Neuron (in vitro differentiated cells): ENCODE measurements around the gene NHS.

Source experiments
- H2AFZ ChIP-seq: one replicate; pipeline ENCODE4 v1.6.1; 2013; ENCODE audit warnings: low read depth, mild to moderate bottlenecking, inconsistent platforms, low read length, moderate library complexity
- H3K27me3 ChIP-seq: one replicate; pipeline ENCODE4 v1.6.1; 2013; ENCODE audit warnings: low read length; ENCODE audit not compliant: insufficient read depth
- H3K36me3 ChIP-seq: one replicate; pipeline ENCODE4 v1.6.1; 2013; ENCODE audit warnings: low read length; ENCODE audit not compliant: insufficient read depth
- H3K4me1 ChIP-seq: one replicate; pipeline ENCODE4 v1.6.1; 2013; ENCODE audit warnings: low read length; ENCODE audit not compliant: insufficient read depth
- H3K4me3 ChIP-seq: 2 replicates; pipeline ENCODE4 v1.5.1; 2013; ENCODE audit warnings: mild to moderate bottlenecking, low read length, moderate library complexity
- H3K9me3 ChIP-seq: one replicate; pipeline ENCODE4 v1.6.1; 2013; ENCODE audit warnings: low read length

The NHS gene

GRCh38 chrX:17740137-17741122 lies 365.4 kb downstream of the NHS start:
- Histone ChIP-seq H3K36me3 (no peaks in the 10 kb centered on the region), H3K27me3 (no peaks in the 10 kb centered on the region), H3K4me3 (no peak overlapping the region), H3K4me1 (no peaks in the 10 kb centered on the region), H3K9me3 (no peaks in the 10 kb centered on the region), H2AFZ (no peak overlapping the region)

- no peaks in the 10 kb centered on the region for H3K36me3 ChIP-seq
- no peaks in the 10 kb centered on the region for H3K27me3 ChIP-seq
- H3K4me3 ChIP-seq, result no peak overlapping the region
- no peak overlapping the region for H2AFZ ChIP-seq
- H3K4me1 ChIP-seq, result no peaks in the 10 kb centered on the region
- no peaks in the 10 kb centered on the region for H3K9me3 ChIP-seq
Measured at GRCh38 chrX:17741123-17741511, 366.1 kb downstream of the NHS start.

- Histone ChIP-seq H3K4me1 (no peaks in the 10 kb centered on the region), H3K9me3 (no peaks in the 10 kb centered on the region), H2AFZ (no peak overlapping the region), H3K4me3 (no peak overlapping the region), H3K36me3 (no peaks in the 10 kb centered on the region), H3K27me3 (no peaks in the 10 kb centered on the region)
Measured at GRCh38 chrX:17743913-17744312, 368.9 kb downstream of the NHS start.

- H2AFZ ChIP-seq, result no peak overlapping the region
- H3K4me3 ChIP-seq, result no peak overlapping the region
- H3K36me3 ChIP-seq, result peaks cover 2% of the 10 kb centered on the region
- H3K4me1 ChIP-seq, result no peaks in the 10 kb centered on the region
- peaks cover 3% of the 10 kb centered on the region for H3K27me3 ChIP-seq
- H3K9me3 ChIP-seq, result no peaks in the 10 kb centered on the region
Measured at GRCh38 chrX:17744896-17745523, 370.0 kb downstream of the NHS start.

- H3K4me3 ChIP-seq, result no peak overlapping the region
- H2AFZ ChIP-seq, result no peak overlapping the region
- peaks cover 7% of the 10 kb centered on the region for H3K36me3 ChIP-seq
- H3K4me1 ChIP-seq, result no peaks in the 10 kb centered on the region
- no peaks in the 10 kb centered on the region for H3K9me3 ChIP-seq
- H3K27me3 ChIP-seq, result peaks cover 3% of the 10 kb centered on the region
Measured at GRCh38 chrX:17747692-17748091, 372.7 kb downstream of the NHS start.

- H3K4me3 ChIP-seq, result no peak overlapping the region
- peaks cover 7% of the 10 kb centered on the region for H3K36me3 ChIP-seq
- no peaks in the 10 kb centered on the region for H3K4me1 ChIP-seq
- no peaks in the 10 kb centered on the region for H3K9me3 ChIP-seq
- H3K27me3 ChIP-seq, result peaks cover 3% of the 10 kb centered on the region
- H2AFZ ChIP-seq, result no peak overlapping the region
Measured at GRCh38 chrX:17748684-17749083, 373.7 kb downstream of the NHS start.

- no peaks in the 10 kb centered on the region for H3K4me1 ChIP-seq
- peaks cover 3% of the 10 kb centered on the region for H3K27me3 ChIP-seq
- H2AFZ ChIP-seq, result no peak overlapping the region
- no peak overlapping the region for H3K4me3 ChIP-seq
- peaks cover 7% of the 10 kb centered on the region for H3K36me3 ChIP-seq
- no peaks in the 10 kb centered on the region for H3K9me3 ChIP-seq
Measured at GRCh38 chrX:17750436-17750835, 375.4 kb downstream of the NHS start.

GRCh38 chrX:17758382-17758781 lies 383.4 kb downstream of the NHS start:
- no peaks in the 10 kb centered on the region for H3K4me1 ChIP-seq
- no peak overlapping the region for H3K4me3 ChIP-seq
- H2AFZ ChIP-seq, result no peak overlapping the region
- peaks cover 3% of the 10 kb centered on the region for H3K27me3 ChIP-seq
- no peaks in the 10 kb centered on the region for H3K36me3 ChIP-seq
- no peaks in the 10 kb centered on the region for H3K9me3 ChIP-seq

- H3K27me3 ChIP-seq, result peaks cover 3% of the 10 kb centered on the region
- H3K9me3 ChIP-seq, result no peaks in the 10 kb centered on the region
- H3K4me1 ChIP-seq, result no peaks in the 10 kb centered on the region
- H3K36me3 ChIP-seq, result no peaks in the 10 kb centered on the region
- H3K4me3 ChIP-seq, result no peak overlapping the region
- no peak overlapping the region for H2AFZ ChIP-seq
Measured at GRCh38 chrX:17759990-17760389, 385.0 kb downstream of the NHS start.

GRCh38 chrX:17767734-17768133 lies 392.7 kb downstream of the NHS start:
- Histone ChIP-seq H3K9me3 (no peaks in the 10 kb centered on the region), H2AFZ (no peak overlapping the region), H3K4me1 (no peaks in the 10 kb centered on the region), H3K27me3 (peaks cover 18% of the 10 kb centered on the region), H3K36me3 (no peaks in the 10 kb centered on the region), H3K4me3 (no peak overlapping the region)

GRCh38 chrX:17768997-17769396 lies 394.0 kb downstream of the NHS start:
- peaks cover 23% of the 10 kb centered on the region for H3K27me3 ChIP-seq
- no peak overlapping the region for H2AFZ ChIP-seq
- H3K4me3 ChIP-seq, result no peak overlapping the region
- no peaks in the 10 kb centered on the region for H3K4me1 ChIP-seq
- no peaks in the 10 kb centered on the region for H3K36me3 ChIP-seq
- H3K9me3 ChIP-seq, result no peaks in the 10 kb centered on the region

- Histone ChIP-seq H3K4me3 (no peak overlapping the region), H3K4me1 (no peaks in the 10 kb centered on the region), H2AFZ (no peak overlapping the region), H3K36me3 (no peaks in the 10 kb centered on the region), H3K9me3 (no peaks in the 10 kb centered on the region), H3K27me3 (peaks cover 23% of the 10 kb centered on the region)
Measured at GRCh38 chrX:17769701-17770269, 394.8 kb downstream of the NHS start.

- Histone ChIP-seq H2AFZ (no peak overlapping the region), H3K36me3 (no peaks in the 10 kb centered on the region), H3K4me1 (no peaks in the 10 kb centered on the region), H3K9me3 (no peaks in the 10 kb centered on the region), H3K4me3 (no peak overlapping the region), H3K27me3 (peaks cover 20% of the 10 kb centered on the region)
Measured at GRCh38 chrX:17773221-17773876, 398.3 kb downstream of the NHS start.
